ENCODE data around the gene PLCH1. TPM values are rescaled to one million over a fixed set of nuclear protein-coding genes. Genes with fewer than 3 reads are reported as not detected.
A peak's percentile ranks its signal among the peaks of the same experiment; 100 is the strongest.

Gene PLCH1
- total RNA-seq, 1 experiment from 2014 or later: 0.12 TPM

GRCh38 chr3:155326901-155327300 is 418.0 kb downstream of the PLCH1 start:
- H3K27ac Mint-ChIP-seq (ENCODE audit: low read depth, unreplicated experiment): no peak overlapping the region
- BruUV-seq (replicated peaks): no TSS peak
- CTCF ChIA-PET: interaction anchor here (0.6 to 1.1 kb wide), 4 partner anchors 102 to 373 kb away, joined by 3 to 6 read pairs (median 4); no protein-coding TSS in a partner anchor

GRCh38 chr3:155326244-155326643 is 418.6 kb downstream of the PLCH1 start:
- no peak for TF ChIP-seq CTCF (IDR thresholded peaks at IDR 0.05; ENCODE audit: unreplicated experiment)
- no peaks in the 10 kb centered on the region for H3K4me1 Mint-ChIP-seq (ENCODE audit: insufficient read depth, unreplicated experiment)
- no peak overlapping the region for H3K27ac Mint-ChIP-seq (ENCODE audit: low read depth, unreplicated experiment)
- H3K9me3 Mint-ChIP-seq (ENCODE audit: unreplicated experiment): no peaks in the 10 kb centered on the region
- H3K36me3 Mint-ChIP-seq (ENCODE audit: insufficient read depth, unreplicated experiment): no peaks in the 10 kb centered on the region
- no peak overlapping the region for H3K4me3 Mint-ChIP-seq (ENCODE audit: unreplicated experiment)
- no peak for DNase-seq (ENCODE audit: unreplicated experiment)
- BruUV-seq (replicated peaks): no TSS peak
- ChIA-PET POLR2A (no interaction called here), CTCF (interaction anchor here (0.6 to 1.7 kb wide), 5 partner anchors 9 to 568 kb away, joined by 4 to 6 read pairs (median 4); no protein-coding TSS in a partner anchor)
- intact Hi-C loops (cut with micrococcal nuclease): no loop called here
- H3K27me3 Mint-ChIP-seq (ENCODE audit: insufficient read depth, unreplicated experiment): no peaks in the 10 kb centered on the region

More at GRCh38 chr3:155326901-155327300, 418.0 kb downstream of the PLCH1 start:
- Mint-ChIP-seq H3K36me3 (ENCODE audit: insufficient read depth, unreplicated experiment) (no peaks in the 10 kb centered on the region), H3K27me3 (ENCODE audit: insufficient read depth, unreplicated experiment) (no peaks in the 10 kb centered on the region), H3K4me3 (ENCODE audit: unreplicated experiment) (no peak overlapping the region), H3K9me3 (ENCODE audit: unreplicated experiment) (no peaks in the 10 kb centered on the region), H3K4me1 (ENCODE audit: insufficient read depth, unreplicated experiment) (no peaks in the 10 kb centered on the region)
- DNase-seq (ENCODE audit: unreplicated experiment): peak; percentile 19
- POLR2A ChIA-PET: no interaction called here
- intact Hi-C loops (cut with micrococcal nuclease): no loop called here
- no peak for TF ChIP-seq CTCF (IDR thresholded peaks at IDR 0.05; ENCODE audit: unreplicated experiment)

Other genes with a start within 250 kb of the PLCH1 start
- gene C3orf33, start 61.2 kb upstream of the PLCH1 start, total RNA-seq (2022): 3.2 and 3.6 TPM in 2 replicates
- 65.6 and 91.7 TPM in 2 replicates for gene SLC33A1, start 109.4 kb upstream of the PLCH1 start, total RNA-seq (2022)
- gene GMPS, start 125.6 kb upstream of the PLCH1 start, total RNA-seq (2022): 92.4 and 128 TPM in 2 replicates